GM18870 (cell line): Measurements from ENCODE around the gene LCE1D.

Source experiments
- ATAC-seq: cut with Tn5 transposase; IDR thresholded peaks from one replicate; pipeline ENCODE4 v1.9.1; 2021; ENCODE audit warnings: moderate library complexity; ENCODE audit not compliant: unreplicated experiment

LCE1D gene

DNA sequence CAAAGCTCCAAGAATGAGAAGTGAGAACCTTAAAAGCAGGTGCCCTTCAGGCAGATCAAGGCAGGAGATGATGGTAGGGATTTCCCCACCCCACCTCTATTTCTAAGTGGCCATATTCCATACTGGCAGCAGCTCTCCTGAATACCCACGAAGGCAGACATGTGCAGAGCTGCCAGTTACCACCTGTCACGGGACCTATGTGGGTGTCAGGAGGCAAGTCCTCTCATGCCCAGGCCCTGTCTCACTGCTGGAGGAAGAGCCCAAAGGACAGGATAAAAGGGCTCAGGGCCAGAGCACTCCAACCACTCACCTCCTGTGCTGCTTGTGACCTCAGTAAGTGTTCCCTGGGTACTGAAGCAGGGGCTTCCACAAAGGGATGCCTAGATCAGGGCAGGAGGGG, 14.5 kb downstream of the LCE1D start:
- ATAC-seq: no peak

- no peak for ATAC-seq
Observed at GRCh38 chr1:152811671-152812070, 15.2 kb downstream of the LCE1D start, which contains the start of gene LCE1B. Gene LCE1B (plus strand): TSS chr1:152811971. CDS start chr1:152812447, 476 bp downstream.

DNA sequence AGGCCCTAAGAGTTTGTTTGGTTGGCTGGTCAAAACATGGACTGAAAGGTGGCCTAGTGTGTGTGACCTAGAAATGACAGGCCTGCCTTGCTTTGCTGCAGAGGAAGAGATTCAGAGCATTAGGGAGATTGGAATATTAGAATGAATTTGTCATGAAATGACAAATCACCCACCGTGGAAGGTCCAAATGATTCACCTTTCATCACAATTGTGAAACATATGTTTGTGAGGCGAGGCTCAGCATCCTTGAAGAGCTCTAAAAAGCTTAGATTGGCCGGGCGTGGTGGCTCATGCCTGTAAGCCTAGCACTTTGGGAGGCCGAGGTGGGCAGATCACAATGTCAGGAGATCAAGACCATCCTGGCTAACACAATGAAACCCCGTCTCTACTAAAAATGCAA, 20.8 kb downstream of the LCE1D start:
- no peak for ATAC-seq

- no peak for ATAC-seq
Observed at GRCh38 chr1:152823294-152823693, 26.8 kb downstream of the LCE1D start.

DNA sequence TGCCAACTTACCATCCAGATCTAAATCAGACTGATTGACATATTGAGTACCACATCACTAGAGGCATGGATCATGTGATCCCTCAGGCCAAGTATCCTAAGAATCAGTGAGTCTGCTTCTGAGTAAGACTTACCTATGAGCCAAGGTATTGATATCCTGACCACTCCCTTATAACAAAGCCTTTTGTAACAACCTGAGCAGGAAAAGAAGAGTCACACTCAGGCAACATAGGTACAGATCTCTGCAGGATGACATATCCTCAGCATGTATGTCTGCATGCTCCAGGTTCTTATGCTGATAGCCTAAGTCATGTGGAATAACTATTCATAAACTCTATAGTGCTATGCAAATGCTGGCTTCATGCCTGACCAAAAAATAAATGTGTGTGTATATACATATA, 28.4 kb downstream of the LCE1D start:
- ATAC-seq: no peak

DNA sequence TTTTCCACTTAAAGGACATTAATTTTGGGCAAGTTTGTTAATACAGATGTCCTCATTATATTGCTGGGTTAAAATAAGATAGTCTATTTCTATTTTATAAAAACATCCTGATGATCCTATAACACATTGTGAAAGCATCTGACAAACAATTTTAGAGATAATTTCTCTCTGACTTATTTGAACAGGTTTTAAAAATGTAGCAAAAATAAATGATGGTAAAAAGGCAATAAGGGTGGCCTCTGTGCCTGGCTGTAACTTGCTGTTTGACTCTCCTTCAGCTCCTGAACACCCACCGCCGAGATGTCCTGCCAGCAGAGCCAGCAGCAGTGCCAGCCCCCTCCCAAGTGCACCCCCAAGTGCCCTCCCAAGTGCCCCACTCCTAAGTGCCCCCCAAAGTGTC, 30.7 kb downstream of the LCE1D start, which contains the start of gene LCE1A:
LCE1A (plus strand) TSS at position 301 of the 400 bp plus-strand sequence; CDS start at position 301, 0 bp downstream.
- no peak for ATAC-seq

GRCh38 chr1:152836870-152837269, 40.3 kb downstream of the LCE1D start:
- ATAC-seq: no peak

- no peak for ATAC-seq
Observed at GRCh38 chr1:152842556-152842955, 46.0 kb downstream of the LCE1D start, which contains the start of gene LCE6A. Gene LCE6A (plus strand): TSS chr1:152842856. CDS start chr1:152843521, 665 bp downstream.
